Ascending aorta (tissue), 2 donors: Measurements from ENCODE around the gene TMEM132D. TPM values are rescaled to one million over a fixed set of nuclear protein-coding genes. Genes with fewer than 3 reads are reported as not detected.

Experiments
- DNase-seq, 2 donors: peaks; one replicate each; pipeline ENCODE4 v3.0.0-alpha.2; 2019; ENCODE audit warnings: low spot score in 2 of 2
- H3K27ac ChIP-seq, 2 donors: fragments of 200-600 bp; sonication (generic); one replicate each; pipeline ENCODE4 v1.5.1; 2016 to 2017; ENCODE audit warnings: mild to moderate bottlenecking in 1 of 2
- H3K27me3 ChIP-seq: fragments of 200-600 bp; sonication (generic); one replicate; pipeline ENCODE4 v1.5.1; 2017
- H3K36me3 ChIP-seq, 2 donors: fragments of 200-600 bp; sonication (generic); one replicate each; pipeline ENCODE4 v1.5.1; 2016
- H3K4me1 ChIP-seq, 2 donors: fragments of 200-600 bp; sonication (generic); one replicate each; pipeline ENCODE4 v1.5.1; 2016 to 2017; ENCODE audit warnings: mild to moderate bottlenecking in 1 of 2
- H3K4me3 ChIP-seq, 2 donors: fragments of 200-600 bp; sonication (generic); one replicate each; pipeline ENCODE4 v1.5.1; 2016 to 2017; ENCODE audit warnings: mild to moderate bottlenecking in 1 of 2
- H3K9me3 ChIP-seq, 2 donors: fragments of 200-600 bp; sonication (generic); one replicate each; pipeline ENCODE4 v1.5.1; 2016
- intact Hi-C: fragments of 100-400 bp; cut with DNase I; formaldehyde crosslinking; loops from one replicate; pipeline ENCODE4 v1.15.1; 2023
- total RNA-seq: library from RNA; depleted of rRNA; stranded (reverse); fragments of >200 nt; gene quantifications from one replicate; pipeline ENCODE4 v1.1.0, GENCODE V29; 2016
- TF ChIP-seq, protein P1 (sequence below), 3 experiments: fragments of 200-600 bp in 2 of 3; fragments of 450-650 bp in 1 of 3; sonication (generic) in 2 of 3; IDR thresholded peaks; one replicate each; pipeline ENCODE4 v1.5.1; 2016 to 2019; ENCODE audit warnings: antibody characterized with exemption in 3 of 3, mild to moderate bottlenecking in 1 of 3, moderate library complexity in 1 of 3

The TMEM132D gene
- total RNA-seq, 1 donor from 2014 or later = not detected

DNA sequence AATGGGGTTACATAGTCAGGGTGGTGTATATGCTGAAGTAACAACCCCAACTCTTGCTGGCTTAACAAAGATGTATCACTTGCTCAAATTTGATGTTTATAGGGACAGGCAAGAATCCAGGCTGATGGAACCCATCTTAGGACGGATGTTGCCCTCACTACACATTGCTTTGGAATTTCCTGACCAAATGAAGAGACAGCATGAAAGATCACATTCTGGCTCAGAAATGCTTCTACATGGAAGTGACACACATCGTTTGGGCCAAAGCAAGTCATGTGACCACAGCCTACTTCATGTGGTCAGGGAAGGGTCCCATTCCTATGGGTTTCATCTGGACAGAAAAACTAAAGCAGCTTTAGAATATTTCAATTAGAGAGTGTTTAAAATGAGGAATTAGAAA lies 345.8 kb downstream of the TMEM132D start:
- Histone ChIP-seq H3K36me3 (no peaks in the 10 kb centered on the region), H3K27me3 (no peaks in the 10 kb centered on the region), H3K9me3 (no peaks in the 10 kb centered on the region), H3K4me3 (no peak overlapping the region), H3K27ac (no peak overlapping the region), H3K4me1 (no peaks in the 10 kb centered on the region)
- TF ChIP-seq, protein P1, sequence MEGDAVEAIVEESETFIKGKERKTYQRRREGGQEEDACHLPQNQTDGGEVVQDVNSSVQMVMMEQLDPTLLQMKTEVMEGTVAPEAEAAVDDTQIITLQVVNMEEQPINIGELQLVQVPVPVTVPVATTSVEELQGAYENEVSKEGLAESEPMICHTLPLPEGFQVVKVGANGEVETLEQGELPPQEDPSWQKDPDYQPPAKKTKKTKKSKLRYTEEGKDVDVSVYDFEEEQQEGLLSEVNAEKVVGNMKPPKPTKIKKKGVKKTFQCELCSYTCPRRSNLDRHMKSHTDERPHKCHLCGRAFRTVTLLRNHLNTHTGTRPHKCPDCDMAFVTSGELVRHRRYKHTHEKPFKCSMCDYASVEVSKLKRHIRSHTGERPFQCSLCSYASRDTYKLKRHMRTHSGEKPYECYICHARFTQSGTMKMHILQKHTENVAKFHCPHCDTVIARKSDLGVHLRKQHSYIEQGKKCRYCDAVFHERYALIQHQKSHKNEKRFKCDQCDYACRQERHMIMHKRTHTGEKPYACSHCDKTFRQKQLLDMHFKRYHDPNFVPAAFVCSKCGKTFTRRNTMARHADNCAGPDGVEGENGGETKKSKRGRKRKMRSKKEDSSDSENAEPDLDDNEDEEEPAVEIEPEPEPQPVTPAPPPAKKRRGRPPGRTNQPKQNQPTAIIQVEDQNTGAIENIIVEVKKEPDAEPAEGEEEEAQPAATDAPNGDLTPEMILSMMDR (IDR thresholded peaks at IDR 0.05) = no peak
- no peak for DNase-seq
- intact Hi-C loops = no loop called here

DNA sequence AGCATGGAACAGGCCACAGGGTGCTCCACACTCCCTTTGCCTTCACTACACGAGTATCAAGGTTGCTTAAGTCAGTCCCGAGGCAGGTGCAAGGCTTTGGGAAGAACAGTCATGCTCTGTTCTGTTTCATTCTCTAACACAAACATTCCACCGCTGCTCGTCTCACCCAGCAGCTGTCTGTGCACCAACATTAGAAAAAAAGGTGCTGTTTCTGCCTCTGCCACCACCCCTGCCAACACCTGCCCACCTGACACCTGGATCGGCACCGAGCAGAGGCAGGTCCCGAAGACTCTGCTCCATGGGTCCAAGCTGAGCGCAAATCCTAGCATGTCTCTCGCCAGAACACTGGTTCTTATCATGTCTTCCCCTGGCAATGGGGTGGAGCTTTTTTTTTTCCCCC lies 347.7 kb downstream of the TMEM132D start:
- no peak for DNase-seq
- Histone ChIP-seq H3K4me1 (no peaks in the 10 kb centered on the region), H3K9me3 (no peaks in the 10 kb centered on the region), H3K36me3 (no peaks in the 10 kb centered on the region), H3K4me3 (no peak overlapping the region), H3K27ac (no peak overlapping the region), H3K27me3 (no peaks in the 10 kb centered on the region)
- TF ChIP-seq, protein P1 (IDR thresholded peaks at IDR 0.05) = no peak
- intact Hi-C loops = no loop called here

DNA sequence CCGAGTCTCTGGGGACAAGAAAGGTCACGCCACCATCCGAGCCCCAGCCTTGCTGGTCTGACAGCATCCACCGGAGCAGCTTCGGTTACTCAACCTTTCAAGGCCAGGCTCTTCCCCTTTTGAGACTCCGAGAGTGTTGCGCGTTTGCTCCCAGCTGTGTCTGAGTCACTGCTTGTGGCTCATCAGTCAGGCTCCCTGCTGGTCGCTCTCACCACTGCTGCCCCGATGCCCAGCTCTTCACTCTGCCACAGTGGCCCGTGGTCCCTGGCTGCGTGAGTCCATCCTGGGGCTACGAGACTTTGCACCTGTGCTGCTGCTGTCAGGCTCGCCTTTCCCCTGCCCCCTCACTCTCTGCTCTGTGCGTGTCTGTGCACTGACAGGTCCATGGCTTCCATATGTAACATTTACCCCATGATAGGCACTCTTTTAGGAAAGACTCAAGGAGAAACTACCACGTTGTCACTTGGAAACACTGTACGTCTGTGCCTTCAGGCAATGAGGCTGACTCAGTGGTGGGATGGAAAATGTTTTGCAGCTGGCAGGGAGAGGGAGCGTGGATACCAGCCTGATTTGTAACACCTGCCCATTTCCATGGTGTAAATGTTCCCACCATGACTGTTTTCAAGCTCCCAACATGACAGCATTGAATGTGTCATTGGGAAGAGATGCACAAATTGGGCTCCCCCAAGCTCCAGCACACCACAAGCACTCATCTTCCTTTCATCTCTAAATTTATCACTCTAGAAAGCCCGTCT lies 350.7 kb downstream of the TMEM132D start:
- no peak overlapping the region for H3K27ac ChIP-seq
- H3K4me1 ChIP-seq = no peaks in the 10 kb centered on the region
- intact Hi-C loops = no loop called here
- no peaks in the 10 kb centered on the region for H3K9me3 ChIP-seq
- no peaks in the 10 kb centered on the region for H3K27me3 ChIP-seq
- no peak overlapping the region for H3K4me3 ChIP-seq
- no peaks in the 10 kb centered on the region for H3K36me3 ChIP-seq
- no peak for DNase-seq
- TF ChIP-seq, protein P1 (IDR thresholded peaks at IDR 0.05) = no peak

DNA sequence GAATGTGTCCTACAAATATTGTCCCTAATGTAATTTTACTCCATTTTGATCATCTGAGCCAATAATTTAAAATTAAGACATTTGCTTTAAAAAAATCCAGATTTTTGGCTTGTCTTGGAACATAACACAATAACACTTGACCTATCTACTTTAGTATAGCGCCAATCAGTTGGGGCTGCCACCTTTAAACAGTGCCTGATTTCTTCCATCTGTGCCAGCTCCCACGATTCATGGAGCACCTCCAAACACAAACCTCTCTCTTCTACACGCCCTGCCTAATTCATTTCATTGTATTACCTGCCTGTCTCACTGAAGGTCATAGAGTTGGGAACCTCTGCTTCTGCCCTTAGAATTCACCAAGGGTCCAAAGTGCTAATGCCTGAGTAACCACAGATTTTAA lies 352.4 kb downstream of the TMEM132D start:
- Histone ChIP-seq H3K9me3 (no peaks in the 10 kb centered on the region), H3K27me3 (no peaks in the 10 kb centered on the region), H3K4me1 (no peaks in the 10 kb centered on the region), H3K27ac (no peak overlapping the region), H3K4me3 (no peak overlapping the region), H3K36me3 (no peaks in the 10 kb centered on the region)
- intact Hi-C loops = no loop called here
- TF ChIP-seq, protein P1 (IDR thresholded peaks at IDR 0.05) = no peak
- DNase-seq = no peak

DNA sequence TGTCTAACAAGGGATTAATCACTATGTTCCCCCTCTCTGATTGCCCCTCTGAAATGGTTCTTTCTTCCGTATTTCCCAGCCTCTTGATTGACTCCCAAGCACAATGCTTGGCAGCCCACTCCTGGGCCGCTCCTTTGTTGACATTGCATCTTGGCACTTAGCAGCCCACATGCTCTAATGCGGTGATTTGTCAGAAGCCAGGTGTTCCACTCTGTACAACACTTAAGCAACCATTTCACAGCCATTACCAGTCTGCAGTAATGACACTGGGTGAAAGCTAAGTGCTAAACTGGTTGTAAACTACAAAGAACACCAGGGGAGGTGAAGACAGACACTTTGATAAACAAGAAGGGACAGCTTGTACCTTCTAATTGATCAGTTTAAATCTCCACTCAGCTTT lies 353.5 kb downstream of the TMEM132D start:
- Histone ChIP-seq H3K27me3 (no peaks in the 10 kb centered on the region), H3K4me1 (no peaks in the 10 kb centered on the region), H3K9me3 (no peaks in the 10 kb centered on the region), H3K4me3 (no peak overlapping the region), H3K27ac (no peak overlapping the region), H3K36me3 (no peaks in the 10 kb centered on the region)
- no peak for DNase-seq
- intact Hi-C loops = no loop called here
- TF ChIP-seq, protein P1 (IDR thresholded peaks at IDR 0.05) = no peak
